Fibroblast of mammary gland (primary cell): ENCODE measurements around the gene CHIC2.
A peak's percentile ranks its signal among the peaks of the same experiment; 100 is the strongest.

ENCODE experiments used
- DNase-seq: peaks from one replicate; pipeline ENCODE4 v3.0.0-alpha.2; 2010; ENCODE audit warnings: low read depth
- H3K4me3 ChIP-seq: 2 replicates; pipeline ENCODE4 v1.5.1; 2011; ENCODE audit warnings: low read depth, mild to moderate bottlenecking, low read length, moderate library complexity; ENCODE audit not compliant: control insufficient read depth
- CTCF ChIP-seq: conservative IDR thresholded peaks from 2 replicates; pipeline ENCODE4 v1.5.1; 2011; ENCODE audit warnings: low read depth, low read length, inconsistent platforms; ENCODE audit not compliant: control insufficient read depth, insufficient read depth

The CHIC2 gene

GRCh38 chr4:54014666-54015160 lies 49.7 kb downstream of the CHIC2 start:
- no peak for DNase-seq
- TF ChIP-seq CTCF: no peak
- no peak overlapping the region for H3K4me3 ChIP-seq

GRCh38 chr4:54011201-54011600 lies 53.2 kb downstream of the CHIC2 start:
- no peak for TF ChIP-seq CTCF
- no peak overlapping the region for H3K4me3 ChIP-seq
- DNase-seq: no peak

GRCh38 chr4:54006755-54007154 lies 57.6 kb downstream of the CHIC2 start:
- TF ChIP-seq CTCF: no peak
- DNase-seq: no peak
- no peak overlapping the region for H3K4me3 ChIP-seq

- no peak for TF ChIP-seq CTCF
- DNase-seq: peak; percentile 51
- H3K4me3 ChIP-seq: no peak overlapping the region
These were observed 58.9 kb downstream of the CHIC2 start for GRCh38 chr4:54005475-54005874.

DNA sequence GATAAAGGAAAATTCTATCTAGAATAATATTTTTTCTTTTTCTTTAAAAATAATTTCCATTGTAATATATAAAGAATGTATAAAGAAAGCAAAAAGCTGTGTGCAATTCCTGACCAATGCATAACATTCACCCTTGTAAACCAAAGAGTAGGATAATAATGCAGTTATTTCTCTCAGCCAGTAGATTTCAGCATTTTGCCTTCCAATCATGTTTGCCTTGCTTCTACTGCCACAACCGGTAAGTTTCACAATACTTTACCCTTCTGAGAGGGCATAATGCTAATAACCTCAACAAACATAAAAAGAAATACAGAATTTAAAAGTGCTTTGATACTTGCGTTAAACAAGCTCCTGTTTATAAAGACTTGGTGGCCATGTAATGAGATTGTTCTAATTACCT lies 59.9 kb downstream of the CHIC2 start:
- H3K4me3 ChIP-seq: no peak overlapping the region
- DNase-seq: no peak
- no peak for TF ChIP-seq CTCF

DNA sequence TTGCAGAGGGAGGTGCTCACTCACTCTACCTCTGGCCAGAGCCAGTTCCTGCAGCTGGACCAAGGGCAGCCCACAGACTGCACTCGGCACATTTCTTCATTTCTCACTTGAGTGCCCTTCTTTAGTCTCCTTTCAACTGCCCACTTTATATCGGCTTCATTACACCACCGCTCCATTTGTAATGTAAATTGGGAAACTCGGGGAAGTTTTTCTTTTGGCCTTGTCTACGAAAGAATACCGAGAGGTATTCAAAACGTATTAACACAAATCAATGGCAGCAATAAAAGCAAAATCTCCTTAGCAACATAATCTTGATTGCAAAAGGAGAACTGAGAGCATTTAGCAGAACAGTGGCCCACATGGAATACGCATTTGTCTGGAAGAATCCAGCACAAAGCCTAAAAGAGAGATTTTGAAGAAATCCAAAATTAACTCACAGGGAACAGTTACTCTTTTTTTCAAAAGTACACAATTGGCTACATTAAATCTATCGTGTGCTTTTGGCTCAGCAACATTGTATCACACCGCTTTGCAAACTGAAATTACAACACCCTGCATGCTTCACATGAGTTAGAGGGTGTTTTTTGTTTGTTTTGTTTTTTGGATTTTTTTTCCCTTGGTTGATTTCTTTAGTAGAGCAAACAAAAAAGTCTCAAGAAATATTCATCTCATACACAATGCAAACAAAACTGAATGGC lies 62.6 kb downstream of the CHIC2 start:
- TF ChIP-seq CTCF: no peak
- no peak for DNase-seq
- no peak overlapping the region for H3K4me3 ChIP-seq
